ENCODE data around the gene DZIP1L.
A peak's percentile ranks its signal among the peaks of the same experiment; 100 is the strongest.
"Not testable (repeated sequence)": the region's sequence is repeated elsewhere in the genome, so short reads cannot be mapped to it uniquely, and the experiment has no call there.

The DZIP1L gene

DNA sequence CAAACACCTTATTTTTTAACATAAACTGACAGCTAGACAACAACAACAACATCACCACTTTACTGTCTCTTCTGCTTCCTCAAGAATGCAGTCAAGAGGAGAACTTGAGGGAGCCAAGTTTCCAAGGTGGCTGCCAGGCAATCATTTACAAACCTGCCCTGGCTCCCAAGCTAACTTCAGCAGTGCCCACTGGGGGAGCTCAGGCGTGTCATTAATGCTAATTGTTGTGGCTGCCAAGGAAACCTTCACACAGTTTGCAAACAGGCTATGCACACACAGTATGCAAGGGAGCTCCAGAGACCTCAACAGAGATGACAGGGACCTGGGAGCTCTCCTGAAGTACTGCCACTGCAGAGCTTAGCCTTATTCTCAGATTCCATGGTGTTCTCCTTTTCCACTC is 2.1 kb downstream of the DZIP1L start:
- no peak for DNase-seq (ENCODE audit: low read depth)

DNA sequence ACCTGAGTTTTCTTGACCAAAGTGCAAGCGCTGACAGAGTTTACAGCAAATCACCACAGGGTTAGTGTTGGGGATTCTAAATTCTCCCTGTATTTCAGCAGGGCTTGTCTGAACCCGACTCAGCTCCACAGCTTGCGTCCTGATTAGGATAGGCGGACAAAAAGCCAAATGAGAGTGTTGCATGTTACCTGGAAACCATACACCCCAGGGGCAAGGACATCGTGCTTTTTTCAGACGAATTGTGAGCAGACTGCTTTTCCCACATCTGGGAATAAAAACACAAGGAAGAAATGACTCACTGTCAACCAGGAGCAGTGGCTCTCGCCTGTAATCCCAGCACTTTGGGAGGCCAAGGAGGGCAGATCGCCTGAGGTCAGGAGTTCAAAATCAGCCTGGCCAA is 3.0 kb downstream of the DZIP1L start:
- no peak for DNase-seq (ENCODE audit: low read depth)

DNA sequence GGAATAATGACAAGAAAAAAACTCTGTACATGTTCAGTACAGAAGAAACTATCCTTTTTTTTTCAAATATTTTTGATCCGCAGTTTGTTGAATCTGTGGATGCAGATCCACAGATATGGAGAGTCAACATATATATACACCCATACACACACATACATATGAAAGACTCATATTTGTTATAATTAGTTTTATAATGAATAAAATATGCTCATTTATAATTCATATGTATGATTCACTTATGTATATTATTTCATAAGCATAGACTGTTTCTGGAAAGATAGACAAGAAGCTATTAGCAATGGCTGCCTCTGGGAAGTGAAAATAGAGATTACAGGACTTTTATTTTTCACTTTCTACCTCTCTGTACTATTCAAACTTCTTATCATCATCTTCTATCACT is 9.8 kb downstream of the DZIP1L start:
- no peak for DNase-seq (ENCODE audit: low read depth)

DNA sequence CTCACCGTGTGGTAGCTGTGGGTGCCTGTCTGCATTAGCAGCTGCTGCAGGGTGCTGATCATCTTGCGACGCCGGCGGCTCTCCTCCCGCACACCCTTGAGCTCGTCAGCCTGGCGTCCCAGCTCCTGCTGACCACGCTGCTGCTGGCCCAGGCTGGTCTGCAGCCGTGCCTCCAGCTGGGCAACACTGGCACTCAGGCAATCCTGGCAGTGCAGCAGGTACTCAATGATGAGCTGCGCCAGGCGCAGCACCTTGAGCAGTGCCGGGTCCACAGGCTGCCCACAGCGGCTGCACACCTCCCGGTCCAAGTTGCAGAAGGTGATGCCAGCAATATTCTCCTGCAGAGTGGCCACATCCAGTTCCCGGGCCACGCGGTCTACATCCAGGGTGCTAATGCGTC is 11.9 kb downstream of the DZIP1L start:
- DNase-seq (ENCODE audit: low read depth), result no peak

DNA sequence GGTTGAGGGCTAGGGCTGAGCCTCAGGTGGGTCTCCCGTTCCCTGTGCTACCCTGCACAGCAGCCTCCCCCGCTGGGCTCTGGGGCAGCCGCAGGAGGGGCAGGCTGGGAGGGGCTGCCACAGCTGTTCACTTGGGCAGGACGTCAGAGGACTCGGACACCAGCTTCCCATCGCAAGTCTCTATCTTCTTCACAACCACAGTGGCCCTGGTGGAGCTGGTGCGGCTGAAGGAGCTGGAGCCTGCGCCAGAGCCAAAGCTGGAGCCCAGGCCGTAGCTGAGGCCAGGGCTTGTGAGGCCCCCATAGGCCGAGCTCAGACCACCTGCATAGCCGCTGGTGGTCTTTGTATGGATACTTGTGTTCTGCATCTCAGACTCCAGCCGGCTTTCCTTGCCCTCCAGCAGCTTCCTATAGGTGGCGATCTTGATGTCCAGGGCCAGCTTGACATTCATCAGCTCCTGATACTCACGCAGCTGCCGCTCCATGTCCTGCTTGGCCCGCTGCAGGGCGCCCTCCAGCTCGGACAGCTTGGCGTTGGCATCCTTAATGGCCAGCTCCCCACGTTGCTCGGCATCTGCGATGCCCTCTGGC is 14.0 kb downstream of the DZIP1L start:
- not testable (repeated sequence) for DNase-seq (ENCODE audit: low read depth)

DNA sequence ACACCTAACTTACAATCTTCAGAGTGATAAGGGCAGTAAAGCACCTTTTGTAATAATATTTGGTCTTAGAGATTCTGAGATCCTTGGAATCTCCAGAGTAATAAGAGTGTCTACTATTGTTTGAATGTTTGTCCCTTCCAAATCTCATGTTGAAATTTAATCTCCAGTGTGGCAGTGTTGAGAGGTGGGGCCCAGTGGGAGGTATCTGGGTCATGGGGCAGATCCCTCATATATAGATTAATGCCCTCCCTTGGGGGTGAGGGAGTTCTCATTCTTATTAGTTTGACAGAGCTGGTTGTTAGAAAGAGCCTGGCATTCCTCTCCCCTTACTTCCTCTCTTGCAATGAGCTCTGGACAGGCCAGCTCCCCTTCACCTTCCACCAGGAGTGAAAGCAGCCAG is 16.0 kb downstream of the DZIP1L start:
- no peak for DNase-seq (ENCODE audit: low read depth)

DNA sequence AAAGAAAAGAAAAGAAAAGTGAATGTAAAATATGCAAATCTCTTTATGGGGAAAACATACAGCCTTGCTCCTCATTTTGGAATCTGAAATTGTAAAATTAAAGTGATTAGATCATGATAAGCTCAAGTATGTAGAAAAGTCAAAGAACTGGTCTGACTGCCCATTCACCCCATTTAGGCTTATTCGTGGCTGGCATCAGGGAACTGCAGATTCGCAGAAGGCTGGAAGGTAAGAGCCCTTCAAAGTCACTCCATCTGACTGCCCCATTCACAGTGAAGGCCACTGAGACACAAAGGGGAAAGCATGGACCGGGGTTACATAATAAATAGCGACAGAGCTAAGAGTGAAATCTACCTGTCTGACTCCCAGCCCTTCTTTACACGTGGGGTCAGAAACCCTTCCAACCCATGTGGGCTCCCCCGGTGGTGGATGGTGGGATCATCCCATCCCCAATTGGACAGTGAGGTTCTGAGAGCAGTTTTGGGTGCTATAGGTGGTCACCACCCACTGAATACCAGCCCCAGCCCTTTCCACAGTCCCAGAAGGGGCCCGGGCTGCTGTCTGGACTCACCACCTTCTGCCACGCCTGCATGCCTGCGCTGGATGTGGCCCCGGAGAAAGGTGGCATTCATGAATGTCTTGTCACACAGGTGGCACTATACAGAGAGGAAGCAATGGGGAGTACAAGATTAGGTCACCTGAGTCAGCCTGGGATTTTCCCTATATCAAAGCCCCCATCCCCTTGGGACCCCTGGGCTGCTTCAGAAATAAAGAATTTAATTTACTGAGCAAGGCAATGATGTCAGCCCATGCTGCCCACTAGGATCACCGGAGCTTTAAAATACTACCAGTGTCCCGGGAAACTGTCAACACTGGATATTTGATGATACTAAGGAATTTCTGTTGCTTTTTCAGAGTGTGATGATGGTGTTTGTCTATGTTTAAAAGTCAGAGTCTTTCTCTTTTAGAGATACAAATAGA is 17.9 kb downstream of the DZIP1L start:
- DNase-seq (ENCODE audit: low read depth), result no peak

DNA sequence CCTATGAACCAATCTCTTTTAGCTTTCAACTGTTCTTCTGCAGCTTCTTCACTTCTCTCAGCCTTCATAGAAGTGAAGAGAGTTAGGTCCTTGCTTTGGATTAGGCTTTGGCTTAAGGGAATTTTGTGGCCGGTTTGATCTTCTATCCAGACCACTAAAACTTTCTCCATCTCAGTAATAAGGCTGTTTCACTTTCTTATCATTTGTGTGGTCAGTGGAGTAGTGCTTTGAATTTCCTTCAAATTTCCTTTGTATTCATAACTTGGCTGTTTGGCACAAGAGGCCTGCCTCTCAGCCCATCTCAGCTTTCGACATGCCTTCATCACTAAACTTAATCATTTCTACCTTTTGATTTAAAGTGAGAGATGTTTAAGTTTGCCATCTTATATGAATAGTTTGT is 21.7 kb downstream of the DZIP1L start:
- no peak for DNase-seq (ENCODE audit: low read depth)

DNA sequence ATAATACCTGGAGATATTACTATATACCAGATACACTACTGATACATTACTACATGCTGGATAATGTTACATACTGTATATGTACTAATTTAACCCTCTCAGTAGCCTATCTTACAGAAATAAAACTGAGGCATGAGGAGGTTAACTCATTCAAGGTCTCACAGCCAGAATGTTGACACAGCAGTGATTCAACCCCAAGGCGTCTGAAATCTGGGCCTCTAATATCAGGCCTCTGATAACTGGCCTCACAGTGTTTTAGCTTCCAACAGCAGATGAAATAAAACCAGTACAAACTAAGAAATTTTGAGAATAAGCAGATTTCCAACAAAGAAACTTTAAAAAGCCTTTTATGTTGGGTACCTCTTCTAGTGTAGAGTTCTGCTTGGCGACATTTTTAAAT is 23.4 kb downstream of the DZIP1L start:
- DNase-seq (ENCODE audit: low read depth), result no peak

DNA sequence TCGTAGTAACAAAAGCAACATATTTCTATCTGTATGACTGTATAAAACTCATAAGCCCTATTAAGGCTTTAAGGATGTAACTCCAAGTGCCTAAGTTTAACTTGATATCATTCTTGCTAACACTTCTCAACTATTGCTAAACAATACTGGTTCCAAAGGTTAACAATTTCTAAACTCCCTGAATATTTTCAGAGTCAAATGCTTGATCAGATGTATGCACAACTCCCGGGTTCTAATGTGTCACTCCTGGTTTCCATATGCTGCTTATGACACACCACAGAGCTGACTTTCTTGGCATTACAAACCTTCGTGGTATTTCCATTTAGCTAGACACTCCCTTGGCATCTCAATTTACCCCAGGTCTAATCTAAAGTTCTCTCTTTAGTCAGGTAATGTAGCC is 26.3 kb downstream of the DZIP1L start:
- DNase-seq (ENCODE audit: low read depth), result peak; percentile 73

DNA sequence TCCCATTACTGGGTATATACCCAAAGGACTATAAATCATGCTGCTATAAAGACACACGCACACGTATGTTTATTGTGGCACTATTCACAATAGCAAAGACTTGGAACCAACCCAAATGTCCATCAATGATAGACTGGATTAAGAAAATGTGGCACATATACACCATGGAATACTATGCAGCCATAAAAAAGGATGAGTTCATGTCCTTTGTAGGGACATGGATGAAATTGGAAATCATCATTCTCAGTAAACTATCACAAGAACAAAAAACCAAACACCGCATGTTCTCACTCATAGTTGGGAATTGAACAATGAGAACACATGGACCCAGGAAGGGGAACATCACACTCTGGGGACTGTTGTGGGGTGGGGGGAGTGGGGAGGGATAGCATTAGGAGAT is 29.7 kb downstream of the DZIP1L start:
- not testable (repeated sequence) for DNase-seq (ENCODE audit: low read depth)

DNA sequence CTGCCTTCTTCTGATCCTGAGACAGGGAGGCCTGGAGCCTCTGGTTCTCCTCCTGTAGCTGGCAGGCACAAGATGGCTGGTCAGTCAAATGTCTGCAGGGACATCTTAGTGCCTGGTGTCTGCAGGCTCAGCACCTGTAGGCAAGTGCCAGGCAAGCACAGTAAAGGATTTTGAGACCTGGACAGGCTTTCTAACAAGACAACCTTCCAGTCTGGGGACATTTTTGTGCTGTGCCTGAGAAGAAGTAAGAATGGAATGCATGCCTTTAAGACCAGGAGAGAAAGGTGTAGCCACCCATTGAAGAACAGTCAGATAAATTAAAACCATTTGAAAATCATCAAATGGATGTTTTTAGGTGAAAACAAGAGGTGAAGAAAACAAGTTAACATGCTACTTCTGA is 31.2 kb downstream of the DZIP1L start:
- DNase-seq (ENCODE audit: low read depth), result no peak

DNA sequence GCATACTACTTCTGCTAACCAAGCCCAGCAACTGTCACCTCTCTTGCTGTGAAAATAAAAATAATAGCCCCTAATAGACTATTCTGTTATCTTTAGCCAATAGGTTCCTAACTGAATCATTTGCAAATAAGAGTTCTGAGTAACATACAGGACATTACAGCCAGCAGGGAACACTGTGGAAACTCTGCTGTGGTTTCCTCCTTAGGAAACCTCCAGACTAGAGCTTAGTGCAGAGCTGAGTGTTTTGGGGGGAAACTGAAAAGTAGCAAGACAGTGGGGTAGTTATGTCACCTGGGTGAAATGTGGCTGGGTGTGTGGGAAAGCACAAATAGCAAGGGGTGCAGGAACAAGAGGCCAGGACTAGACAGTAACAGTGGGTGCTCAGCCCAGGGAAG is 32.4 kb downstream of the DZIP1L start:
- DNase-seq (ENCODE audit: low read depth), result no peak

DNA sequence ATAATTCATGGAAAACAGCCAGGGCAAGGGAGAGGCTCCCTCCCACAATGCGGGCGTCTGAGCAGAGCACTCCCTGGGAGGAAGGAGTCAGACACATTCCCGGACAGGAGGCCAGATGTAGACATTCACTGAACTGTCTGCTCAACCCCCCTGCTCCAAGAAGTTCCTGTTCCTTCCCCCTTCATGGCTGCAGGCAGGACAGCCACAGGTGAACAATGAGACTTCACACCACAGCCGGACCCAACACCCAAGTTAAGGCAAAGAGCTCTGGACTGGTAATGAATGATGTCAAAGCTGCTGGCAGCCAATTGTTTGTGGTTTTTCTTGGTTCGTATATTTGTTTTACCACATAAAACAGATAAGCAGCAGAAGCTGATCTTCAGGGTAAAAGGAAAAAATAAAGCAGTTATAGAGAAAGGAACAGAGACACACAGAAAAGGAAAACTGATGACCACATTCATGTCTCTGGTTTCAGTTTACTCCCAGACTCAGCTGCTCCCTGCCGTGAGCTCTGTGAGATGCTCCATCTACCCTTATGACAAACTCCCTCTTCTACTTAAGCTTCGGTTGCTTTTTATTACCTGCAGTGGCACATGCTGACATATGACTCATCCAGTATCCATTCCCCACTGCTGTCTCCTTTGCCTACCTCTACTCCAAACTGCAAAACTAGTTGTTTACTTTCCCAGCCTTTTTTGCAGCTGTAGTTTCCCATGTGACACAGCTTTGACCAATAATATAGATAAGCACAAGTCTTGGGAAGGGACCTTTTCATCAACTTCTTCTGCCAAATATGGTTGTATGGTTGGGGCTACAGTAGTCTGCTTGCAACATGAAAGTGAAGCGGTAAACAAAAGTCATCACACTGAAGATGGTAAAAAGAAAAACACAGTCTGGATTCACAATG is 33.1 kb downstream of the DZIP1L start:
- DNase-seq (ENCODE audit: low read depth), result peak; percentile 21

DNA sequence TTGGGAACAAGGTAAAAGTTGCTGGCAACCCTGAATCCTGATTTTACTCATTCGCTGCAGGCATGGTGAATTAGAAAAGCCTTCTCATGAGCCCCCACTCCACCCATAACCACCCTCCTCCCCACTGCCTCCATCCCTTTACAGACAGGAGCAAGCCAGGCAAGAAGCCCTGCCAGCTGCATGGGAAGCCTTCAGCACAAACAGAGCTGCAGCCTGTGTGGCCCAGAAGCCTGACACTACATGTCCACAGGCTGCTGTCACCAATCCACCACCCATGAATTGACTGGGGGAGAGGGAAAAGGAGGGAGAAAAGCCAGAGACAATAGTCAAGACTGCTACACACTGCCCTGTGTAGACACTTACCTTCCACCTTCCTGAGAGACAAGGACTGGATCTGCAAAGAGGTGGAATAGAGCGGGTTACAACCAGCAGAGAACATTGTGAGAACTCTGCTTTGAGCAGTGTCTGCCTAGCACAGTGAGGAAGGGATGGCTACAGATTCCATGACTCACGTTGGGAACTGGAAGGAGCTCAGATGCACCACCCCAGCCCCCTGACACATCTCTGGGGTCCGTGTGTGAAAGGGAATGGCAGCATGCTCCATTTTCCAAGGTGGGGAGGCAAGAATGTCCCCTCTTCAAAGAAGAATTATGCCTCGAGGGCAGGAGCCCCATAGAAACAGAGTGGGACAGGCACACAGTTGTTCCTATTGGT is 33.9 kb downstream of the DZIP1L start:
- DNase-seq (ENCODE audit: low read depth), result no peak

DNA sequence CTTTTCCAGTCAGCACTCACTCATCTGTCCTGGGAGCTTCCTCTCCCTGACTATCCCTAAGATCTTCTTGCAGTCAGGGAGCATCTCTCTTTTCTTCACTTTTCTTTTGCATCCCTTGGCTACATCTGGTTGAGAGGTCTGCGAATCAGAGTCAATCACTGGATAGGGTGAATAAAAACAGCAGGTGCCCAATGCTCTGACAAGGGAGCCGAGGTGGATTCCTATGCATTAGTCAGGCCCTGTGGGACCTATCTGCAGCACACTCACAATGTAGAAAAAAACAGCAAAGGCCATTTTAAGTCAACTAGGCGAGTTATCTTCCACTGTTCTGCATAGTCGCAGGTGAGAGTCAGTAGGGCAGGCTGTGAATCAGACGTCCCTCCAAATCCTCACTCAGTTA is 35.5 kb downstream of the DZIP1L start:
- DNase-seq (ENCODE audit: low read depth), result no peak

DNA sequence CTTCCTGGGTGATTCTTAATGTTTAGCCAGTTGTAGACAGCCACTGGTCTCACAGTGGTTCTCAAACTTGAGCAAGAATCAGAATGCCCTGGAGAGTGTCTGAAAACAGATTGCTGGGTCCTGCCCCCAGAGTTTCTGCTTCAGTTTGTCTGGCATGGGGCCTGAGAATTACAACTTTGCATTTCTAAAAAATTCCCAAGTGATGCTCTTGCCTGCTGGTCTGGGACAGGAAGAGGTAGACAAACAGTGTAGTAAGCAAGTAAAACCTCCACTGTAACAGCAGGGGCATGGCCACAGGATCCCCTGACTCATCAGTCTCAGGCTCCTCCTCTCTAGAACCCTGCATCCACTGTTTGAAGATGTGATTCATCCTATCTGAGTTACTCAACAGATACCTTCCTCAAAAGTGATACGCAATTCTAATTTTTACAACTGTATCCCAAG is 36.5 kb downstream of the DZIP1L start:
- peak; percentile 87 for DNase-seq (ENCODE audit: low read depth)

DNA sequence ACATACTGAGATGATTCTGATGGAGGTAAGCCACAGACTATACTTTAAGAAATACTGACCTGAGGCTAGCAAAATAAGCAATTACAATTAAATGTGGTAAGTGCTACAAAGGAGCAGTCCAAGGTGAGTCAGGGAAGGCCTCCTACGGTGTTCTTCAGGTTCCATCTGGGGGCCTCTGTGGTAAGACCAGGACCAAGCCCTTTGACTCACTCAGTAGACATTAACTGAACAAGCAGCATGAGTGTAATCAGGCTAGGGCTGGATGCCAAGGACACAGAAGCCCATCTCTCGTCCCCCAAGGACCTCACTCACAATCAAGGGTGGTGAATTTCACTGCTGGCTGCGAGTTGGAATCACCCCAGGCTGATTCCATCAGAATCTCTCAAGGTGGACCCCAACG is 37.3 kb downstream of the DZIP1L start:
- DNase-seq (ENCODE audit: low read depth), result no peak

DNA sequence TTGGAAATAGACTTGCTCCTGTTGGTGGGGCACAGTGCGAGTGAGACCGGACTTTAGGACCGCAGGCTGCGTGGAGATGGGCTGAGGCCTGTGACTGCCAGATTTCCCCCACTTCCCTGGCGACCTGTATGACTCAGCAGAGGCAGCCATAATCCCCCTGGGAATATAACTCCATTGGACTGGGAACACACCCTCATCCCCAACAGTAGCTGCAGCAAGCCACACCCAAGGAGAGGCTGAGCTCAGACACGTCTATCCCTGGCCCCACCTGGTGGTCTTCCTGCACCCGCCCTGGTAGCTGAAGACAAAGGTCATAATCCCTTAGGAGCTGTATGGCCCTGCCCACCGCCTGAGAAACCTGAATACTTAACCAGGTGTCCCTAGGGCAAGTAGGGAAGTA is 42.6 kb downstream of the DZIP1L start:
- no peak for DNase-seq (ENCODE audit: low read depth)

DNA sequence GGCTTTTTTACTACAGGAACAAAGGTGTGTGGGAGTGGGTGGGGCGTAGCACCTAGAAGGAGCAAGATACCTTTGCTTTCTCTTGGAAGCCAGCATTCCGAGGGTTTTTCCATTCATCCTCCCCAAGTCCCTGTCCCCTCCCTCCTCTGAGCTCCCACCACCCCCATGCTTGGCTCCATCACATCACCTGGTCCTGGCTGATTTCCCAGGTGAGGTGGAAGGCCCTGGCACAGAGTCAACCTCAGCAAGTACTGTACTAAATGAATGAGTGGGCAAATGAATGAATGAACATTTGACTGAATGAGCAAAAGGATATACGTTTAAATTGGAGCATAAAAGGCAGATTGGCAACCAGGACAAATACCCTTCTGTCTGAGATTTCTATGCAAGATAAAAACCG is 45.4 kb downstream of the DZIP1L start:
- no peak for DNase-seq (ENCODE audit: low read depth)

DNA sequence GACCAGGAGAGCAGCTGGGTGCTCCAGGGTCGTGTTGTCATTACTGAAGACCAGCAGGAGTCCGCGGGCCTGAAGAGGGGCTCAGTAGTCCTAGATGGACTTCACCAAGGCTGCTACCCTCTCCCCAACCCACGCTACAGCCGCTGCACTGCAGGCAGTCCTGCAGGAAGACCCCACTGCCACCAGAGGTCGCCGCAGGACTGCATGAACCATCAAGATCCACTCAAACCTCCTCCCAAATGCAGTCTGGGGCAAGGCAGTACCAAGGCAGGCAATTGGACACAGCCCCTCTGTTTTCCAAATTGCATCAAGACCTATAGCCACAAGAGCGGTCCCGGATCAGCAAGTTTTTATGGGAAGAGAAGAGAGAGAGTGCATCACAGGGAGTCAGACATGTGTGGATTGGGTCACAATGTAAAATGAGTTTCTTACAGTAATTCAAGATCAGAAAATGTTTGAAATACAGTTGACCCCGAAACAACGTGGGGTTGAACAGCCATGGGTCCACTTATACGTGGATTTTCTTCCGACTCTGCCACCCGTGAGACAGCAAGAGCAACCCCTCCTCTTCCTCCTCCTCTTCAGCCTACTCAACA is 46.7 kb downstream of the DZIP1L start:
- peak; percentile 69 for DNase-seq (ENCODE audit: low read depth)

All from fibroblast of gingiva (primary cell).